T-helper 1 cell treated with Interleukin-12 subunit alpha and Interleukin-12 subunit beta and Interleukin-4 antibody, amounts not matched to agents 30 ng/mL and 1 ng/mL, for 36 hours (primary cell): ENCODE data around the gene PCED1A. TPM values are rescaled to one million over a fixed set of nuclear protein-coding genes. Genes with fewer than 3 reads are reported as not detected.

Experiments
- intact Hi-C: fragments of 100-400 bp; cut with micrococcal nuclease; formaldehyde crosslinking; loops from one replicate; pipeline ENCODE4 v1.15.1; 2024
- total RNA-seq: library from RNA; stranded (reverse); gene quantifications from 2 replicates; pipeline ENCODE4 v1.2.3, GENCODE V29; 2022

PCED1A gene
- total RNA-seq, 1 donor from 2014 or later, result 23.0 TPM

- intact Hi-C loops, result no loop called here
These were observed 33.4 kb downstream of the PCED1A start for GRCh38 chr20:2807019-2807418.

GRCh38 chr20:2806351-2806701 lies 34.1 kb downstream of the PCED1A start:
- intact Hi-C loops, result no loop called here

GRCh38 chr20:2805689-2806350 lies 34.6 kb downstream of the PCED1A start:
- intact Hi-C loops, result no loop called here

GRCh38 chr20:2804852-2805688 lies 35.4 kb downstream of the PCED1A start:
- intact Hi-C loops, result no loop called here

- intact Hi-C loops, result no loop called here
These were observed 36.2 kb downstream of the PCED1A start for GRCh38 chr20:2804041-2804828.

GRCh38 chr20:2801286-2801728 lies 39.1 kb downstream of the PCED1A start:
- intact Hi-C loops, result no loop called here

GRCh38 chr20:2800521-2801285 lies 39.8 kb downstream of the PCED1A start, which contains the start of gene CPXM1:
TSS of gene CPXM1 (minus strand) at chr20:2800627. CDS start at chr20:2800572, 55 bp downstream.
- intact Hi-C loops, result no loop called here

- intact Hi-C loops, result no loop called here
These were observed 40.6 kb downstream of the PCED1A start for GRCh38 chr20:2799688-2800520.

GRCh38 chr20:2799271-2799670 lies 41.2 kb downstream of the PCED1A start:
- intact Hi-C loops, result no loop called here

- intact Hi-C loops, result no loop called here
These were observed 41.6 kb downstream of the PCED1A start for GRCh38 chr20:2798814-2799213.

- intact Hi-C loops, result no loop called here
These were observed 42.2 kb downstream of the PCED1A start for GRCh38 chr20:2798095-2798805.

- intact Hi-C loops, result no loop called here
These were observed 43.1 kb downstream of the PCED1A start for GRCh38 chr20:2797136-2797983.

- intact Hi-C loops, result no loop called here
These were observed 44.3 kb downstream of the PCED1A start for GRCh38 chr20:2796011-2796660.

GRCh38 chr20:2795451-2795850 lies 45.0 kb downstream of the PCED1A start:
- intact Hi-C loops, result no loop called here

- intact Hi-C loops, result no loop called here
These were observed 45.5 kb downstream of the PCED1A start for GRCh38 chr20:2794866-2795447.

GRCh38 chr20:2794202-2794748 lies 46.2 kb downstream of the PCED1A start:
- intact Hi-C loops, result no loop called here

- intact Hi-C loops, result no loop called here
These were observed 47.0 kb downstream of the PCED1A start for GRCh38 chr20:2793471-2793870.
